ENCODE data around the gene ZGPAT.

GRCh38 chr20:63737945-63738686 is 30.3 kb downstream of the ZGPAT start:
- TF ChIP-seq EP300 (conservative IDR thresholded peaks at IDR 0.05; ENCODE audit: poor library complexity, severe bottlenecking) (no peak), CTCF (IDR thresholded peaks at IDR 0.05; ENCODE audit: poor library complexity, severe bottlenecking) (no peak), REST (IDR thresholded peaks at IDR 0.05; ENCODE audit: borderline replicate concordance) (no peak), EZH2 (IDR thresholded peaks at IDR 0.05; ENCODE audit: borderline replicate concordance, insufficient read depth, low read length, poor library complexity, severe bottlenecking) (no peak)
